CD4-positive, alpha-beta T cell treated with Interferon gamma for 1 hour (primary cell): ENCODE data around the gene IGSF6.
A peak's percentile ranks its signal among the peaks of the same experiment; 100 is the strongest.
"Not testable (repeated sequence)": the region's sequence is repeated elsewhere in the genome, so short reads cannot be mapped to it uniquely, and the experiment has no call there.

Experiments used
- DNase-seq: peaks from one replicate; pipeline ENCODE4 v3.0.0-alpha.2; 2020

IGSF6 gene

DNA sequence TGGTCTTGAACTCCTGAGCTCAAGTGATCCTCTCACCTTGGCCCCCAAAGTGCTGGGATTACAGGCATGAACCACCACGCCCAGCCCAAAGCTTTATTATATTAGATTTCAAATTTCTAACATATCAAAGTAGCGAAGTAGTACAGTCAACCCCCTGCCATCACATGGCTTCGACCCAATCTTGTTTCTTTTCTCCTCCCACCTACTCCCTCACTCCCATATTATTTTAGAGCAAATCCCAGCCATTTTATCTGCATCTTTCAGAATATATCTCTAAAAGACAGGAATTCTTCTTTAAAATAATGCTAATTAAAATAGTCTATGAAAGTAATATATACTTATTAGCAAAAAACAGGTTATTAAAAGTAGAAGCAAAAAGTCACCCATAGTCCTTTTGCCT, 893 bp downstream of the IGSF6 start:
- no peak for DNase-seq

DNA sequence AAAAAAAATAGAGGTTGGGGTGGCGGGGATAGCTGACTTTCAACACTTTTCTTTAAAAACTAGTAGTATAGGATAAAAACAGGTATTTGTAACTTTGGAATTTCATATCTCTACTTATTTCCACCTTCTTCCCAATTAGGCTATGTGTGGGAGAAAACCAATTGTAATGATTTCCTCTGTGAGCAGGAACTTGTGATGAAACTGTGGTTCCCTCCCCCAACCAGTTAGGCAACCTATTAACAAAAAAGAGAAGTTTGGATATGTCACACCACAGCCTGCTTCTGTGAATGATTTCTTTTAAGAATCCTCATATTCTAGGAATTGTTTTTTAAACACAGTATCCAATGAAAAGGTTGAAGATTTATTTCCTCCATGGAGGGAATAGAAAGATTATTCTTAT, 1.9 kb downstream of the IGSF6 start:
- DNase-seq = peak; percentile 35

DNA sequence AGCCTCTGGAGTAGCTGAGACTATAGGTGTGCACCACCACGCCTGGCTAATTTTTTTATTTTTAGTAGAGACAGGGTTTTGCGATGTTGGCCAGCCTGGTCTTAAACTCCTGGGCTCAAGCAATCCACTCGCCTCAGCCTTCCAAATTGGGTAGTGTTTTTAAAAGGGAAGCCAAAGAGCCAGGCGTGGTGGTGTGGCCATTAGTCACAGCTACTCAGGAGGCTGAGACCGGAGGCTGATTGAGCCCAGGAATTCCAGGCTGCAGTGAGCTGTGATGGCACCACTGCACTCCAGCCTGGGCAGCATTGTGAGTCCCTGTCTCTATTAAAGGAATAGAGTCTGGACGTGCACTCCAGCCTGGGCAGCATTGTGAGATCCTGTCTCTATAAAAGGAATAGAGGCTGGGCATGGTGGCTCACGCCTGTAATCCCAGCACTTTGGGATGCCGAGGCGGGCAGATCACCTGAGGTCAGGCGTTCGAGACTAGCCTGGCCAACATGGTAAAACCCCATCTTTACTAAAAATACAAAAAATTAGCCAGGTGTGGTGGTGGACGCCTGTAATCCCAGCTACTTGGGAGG, 2.5 kb downstream of the IGSF6 start:
- DNase-seq = peak; percentile 23

GRCh38 chr16:21647562-21648164, 4.7 kb downstream of the IGSF6 start:
- no peak for DNase-seq

GRCh38 chr16:21646721-21647561, 5.5 kb downstream of the IGSF6 start:
- DNase-seq = peak; percentile 72

DNA sequence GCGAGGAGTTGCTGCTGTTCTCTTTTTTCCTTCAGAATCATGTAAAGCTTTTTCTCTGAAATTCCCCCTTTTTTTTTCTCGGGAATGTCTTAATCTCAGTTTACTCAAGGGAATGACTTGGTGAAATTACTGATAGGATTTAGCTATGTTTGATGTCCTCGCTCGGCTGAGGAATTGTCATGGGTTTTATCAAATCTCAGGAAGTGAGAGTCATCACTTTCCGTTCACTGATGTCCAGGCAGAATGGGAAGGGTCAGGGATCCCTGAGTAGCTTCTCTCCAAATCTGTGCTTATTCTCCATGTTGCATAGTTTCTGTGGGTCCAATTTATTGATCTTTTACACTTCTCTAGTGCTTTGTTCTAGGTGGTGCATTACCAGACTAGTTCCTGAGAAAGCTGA, 6.3 kb downstream of the IGSF6 start:
- no peak for DNase-seq

GRCh38 chr16:21645261-21645721, 7.1 kb downstream of the IGSF6 start:
- DNase-seq = no peak

DNA sequence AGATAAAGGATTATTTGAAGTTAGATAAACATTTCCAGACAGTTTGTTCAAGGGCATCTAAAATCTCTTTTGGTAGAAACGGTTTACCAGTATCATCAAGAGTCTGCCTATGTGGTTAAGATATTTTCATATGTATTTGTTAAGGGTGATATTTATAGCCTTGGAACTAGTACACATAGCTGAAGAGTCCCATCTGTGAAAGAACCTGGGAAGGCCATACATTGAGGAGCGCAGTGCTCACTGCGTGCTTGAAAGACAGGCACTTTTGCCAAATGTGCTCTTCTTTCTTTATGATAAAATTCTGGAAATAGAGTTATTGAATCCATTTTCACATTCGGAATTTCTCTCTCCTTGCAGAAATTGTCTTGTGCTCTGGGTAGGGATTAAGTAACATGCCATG, 7.7 kb downstream of the IGSF6 start:
- no peak for DNase-seq

DNA sequence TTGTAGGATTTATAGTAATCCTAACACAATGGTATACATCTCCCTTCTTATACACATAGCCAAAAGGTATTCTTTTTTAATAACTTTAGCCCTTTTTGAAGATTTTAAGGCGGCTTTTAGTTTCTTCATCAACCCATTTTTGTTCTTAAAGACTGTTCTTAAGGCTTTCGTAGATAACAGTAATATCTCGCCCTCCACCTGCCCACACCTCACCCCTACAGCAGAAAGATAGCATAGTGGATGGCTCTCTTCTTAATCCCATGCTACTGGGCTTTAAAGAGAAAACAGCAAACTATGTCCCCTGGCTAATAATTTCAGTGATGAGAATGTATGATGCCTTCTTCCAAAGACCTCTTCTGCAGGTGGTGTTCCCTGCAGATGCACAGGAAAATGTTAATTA, 8.6 kb downstream of the IGSF6 start:
- DNase-seq = no peak

GRCh38 chr16:21642861-21643260, 9.5 kb downstream of the IGSF6 start:
- DNase-seq = no peak

DNA sequence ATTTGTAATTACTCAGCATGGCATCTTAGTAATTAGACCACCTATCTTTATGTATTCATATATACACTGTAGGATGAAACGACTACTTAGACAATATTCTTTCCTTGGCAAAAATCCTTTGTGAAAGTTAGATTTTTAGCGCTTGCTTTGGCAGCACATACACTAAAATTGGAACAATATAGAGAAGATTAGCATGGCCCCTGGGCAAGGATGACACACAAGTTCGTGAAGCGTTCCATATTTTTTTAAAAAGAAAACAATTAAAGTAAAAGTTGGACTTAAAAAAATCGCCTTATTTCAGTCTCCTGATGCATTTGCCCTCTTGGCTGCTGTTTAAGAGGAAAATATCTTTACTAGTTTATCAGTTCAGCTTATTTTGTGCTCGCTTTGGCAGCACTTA, 10.5 kb downstream of the IGSF6 start:
- DNase-seq = no peak

GRCh38 chr16:21639493-21639892, 12.9 kb downstream of the IGSF6 start:
- DNase-seq = no peak

GRCh38 chr16:21638573-21638975, 13.8 kb downstream of the IGSF6 start:
- no peak for DNase-seq

DNA sequence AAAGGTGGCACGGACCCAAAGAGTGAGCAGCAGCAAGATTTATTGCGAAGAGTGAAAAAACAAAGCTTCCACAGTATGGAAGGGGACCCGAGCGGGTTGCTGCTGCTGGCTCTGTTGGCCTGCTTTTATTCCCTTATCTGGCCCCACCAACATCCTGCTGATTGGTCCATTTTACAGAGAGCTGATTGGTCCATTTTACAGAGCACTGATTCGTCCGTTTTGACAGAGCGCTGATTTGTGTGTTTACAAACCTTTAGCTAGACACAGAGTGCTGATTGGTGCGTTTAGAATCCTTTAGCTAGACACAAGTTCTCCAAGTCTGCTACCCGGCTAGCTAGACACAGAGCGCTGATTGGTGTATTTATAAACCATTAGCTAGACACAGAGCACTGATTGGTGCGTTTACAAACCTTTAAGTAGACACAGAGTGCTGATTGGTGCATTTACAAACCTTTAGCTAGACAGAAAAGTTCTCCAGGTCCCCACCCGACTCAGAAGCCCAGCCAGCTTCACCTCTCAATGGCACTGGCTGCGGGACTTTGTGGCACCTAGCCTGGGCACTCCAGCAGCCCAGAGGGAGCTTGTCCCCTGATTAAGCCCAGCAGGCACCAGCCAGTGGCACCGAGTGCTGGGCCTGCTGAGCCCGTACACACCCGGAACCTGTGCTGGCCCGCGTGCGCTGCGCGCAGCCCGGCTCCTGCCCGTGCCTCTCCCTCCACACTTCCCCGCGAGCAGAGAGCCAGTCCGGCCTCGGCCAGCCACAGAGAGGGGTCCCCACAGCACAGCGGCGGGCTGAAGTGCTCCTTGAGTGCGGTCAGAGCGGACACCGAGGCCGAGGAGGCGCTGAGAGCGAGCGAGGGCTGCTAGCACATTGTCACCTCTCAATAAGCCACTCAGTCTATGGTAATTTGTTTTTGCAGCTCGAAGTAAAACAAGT, 15.1 kb downstream of the IGSF6 start:
- DNase-seq = no peak

GRCh38 chr16:21635694-21636093, 16.7 kb downstream of the IGSF6 start:
- DNase-seq = not testable (repeated sequence)

DNA sequence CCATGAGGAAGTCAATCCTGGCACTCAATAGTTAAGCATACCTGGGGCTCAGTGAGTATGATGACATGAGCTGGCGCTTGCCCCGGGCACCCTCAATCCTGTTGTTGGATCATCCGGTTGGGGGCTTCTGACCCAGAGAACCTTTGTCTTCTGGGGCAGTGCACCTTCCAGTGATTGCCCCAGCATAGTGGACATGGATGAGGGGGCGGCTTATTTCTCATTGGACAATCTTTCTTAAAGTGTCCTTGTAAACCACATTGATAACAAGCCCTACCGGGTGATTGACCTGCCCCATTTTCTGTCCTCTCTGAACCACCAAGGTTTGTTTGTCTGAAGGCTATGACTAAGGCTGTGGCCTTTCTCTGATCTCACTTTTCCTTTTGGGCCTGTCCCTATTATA, 18.2 kb downstream of the IGSF6 start:
- DNase-seq = no peak

DNA sequence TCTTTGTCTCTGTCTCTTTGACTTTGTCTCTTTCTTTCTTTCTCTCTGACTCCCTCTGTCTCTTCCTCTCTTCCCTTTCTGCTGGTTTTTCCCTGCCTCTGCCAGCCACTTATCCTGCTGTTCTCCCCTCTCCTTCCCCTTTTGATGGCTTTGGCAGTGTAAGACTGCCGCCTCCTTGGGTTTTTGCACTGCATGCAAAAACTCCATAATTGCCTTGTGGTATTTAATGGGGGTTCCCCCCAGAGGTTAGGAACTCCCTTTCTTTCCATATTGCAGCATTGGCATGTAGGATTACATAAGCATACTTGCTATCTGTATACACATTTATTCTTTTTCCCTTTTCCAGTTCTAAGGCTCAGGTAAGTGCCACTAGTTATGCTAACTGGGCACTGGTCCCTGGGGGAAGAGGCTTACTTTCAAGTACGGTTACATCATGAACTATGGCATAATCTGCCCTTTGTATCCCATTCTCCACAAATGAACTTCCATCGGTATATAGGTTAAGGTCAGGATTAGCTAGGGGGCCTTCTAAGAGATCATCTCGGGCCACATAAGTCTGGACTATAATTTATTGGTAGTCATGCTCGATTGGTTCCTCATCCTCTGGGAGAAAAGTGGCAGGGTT, 20.3 kb downstream of the IGSF6 start:
- DNase-seq = peak; percentile 44

GRCh38 chr16:21631376-21631775, 21.0 kb downstream of the IGSF6 start:
- not testable (repeated sequence) for DNase-seq

DNA sequence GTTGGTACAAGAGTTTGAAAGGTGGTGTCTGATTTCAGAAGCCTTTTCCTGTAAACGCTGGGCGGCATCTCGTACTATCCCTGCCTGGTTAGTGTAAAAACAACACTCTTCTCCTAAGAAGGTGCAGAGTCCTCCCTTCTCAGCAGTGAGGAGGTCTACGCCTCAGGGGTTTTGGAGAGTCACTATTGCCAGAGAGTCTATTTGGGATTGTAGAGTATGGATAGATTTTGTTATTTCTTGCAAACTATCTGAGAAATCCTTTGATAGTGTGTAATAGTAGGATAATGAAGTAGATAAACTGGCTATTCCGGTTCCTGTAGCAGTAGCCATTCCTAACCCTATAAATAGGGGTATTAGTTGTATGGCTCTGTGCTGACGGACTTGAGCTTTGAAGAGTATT, 21.5 kb downstream of the IGSF6 start:
- DNase-seq = not testable (repeated sequence)

DNA sequence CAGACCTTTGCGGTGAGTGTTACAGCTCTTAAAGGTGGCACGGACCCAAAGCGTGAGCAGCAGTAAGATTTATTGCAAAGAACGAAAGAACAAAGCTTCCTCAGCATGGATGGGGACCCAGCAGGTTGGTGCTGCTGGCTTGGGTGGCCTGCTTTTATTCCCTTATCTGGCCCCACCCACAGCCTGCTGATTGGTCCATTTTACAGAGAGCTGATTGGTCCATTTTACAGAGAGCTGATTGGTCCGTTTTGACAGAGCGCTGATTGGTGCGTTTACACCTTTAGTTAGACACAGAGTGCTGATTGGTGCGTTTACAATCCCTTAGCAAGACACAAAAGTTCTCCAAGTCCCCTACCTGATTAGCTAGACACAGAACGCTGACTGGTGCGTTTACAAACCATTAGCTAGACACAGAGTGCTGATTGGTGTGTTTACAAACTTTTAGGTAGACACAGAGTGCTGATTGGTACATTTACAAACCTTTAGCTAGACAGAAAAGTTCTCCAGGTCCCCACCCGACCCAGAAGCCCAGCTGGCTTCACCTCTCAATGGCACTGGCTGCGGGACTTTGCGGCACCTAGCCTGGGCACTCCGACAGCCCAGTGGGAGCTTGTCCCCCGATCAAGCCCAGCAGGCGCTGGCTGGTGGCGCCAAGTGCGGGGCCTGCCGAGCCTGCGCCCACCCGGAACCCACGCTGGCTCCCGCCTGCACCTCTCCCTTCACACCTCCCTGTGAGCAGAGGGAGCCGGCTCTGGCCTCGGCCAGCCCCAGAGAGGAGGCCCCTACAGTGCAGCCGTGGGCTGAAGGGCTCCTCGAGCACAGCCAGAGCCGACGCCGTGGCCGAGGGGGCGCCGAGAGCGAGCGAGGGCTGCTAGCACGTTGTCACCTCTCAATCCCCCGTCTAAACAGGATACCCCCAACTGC, 22.5 kb downstream of the IGSF6 start:
- not testable (repeated sequence) for DNase-seq

DNA sequence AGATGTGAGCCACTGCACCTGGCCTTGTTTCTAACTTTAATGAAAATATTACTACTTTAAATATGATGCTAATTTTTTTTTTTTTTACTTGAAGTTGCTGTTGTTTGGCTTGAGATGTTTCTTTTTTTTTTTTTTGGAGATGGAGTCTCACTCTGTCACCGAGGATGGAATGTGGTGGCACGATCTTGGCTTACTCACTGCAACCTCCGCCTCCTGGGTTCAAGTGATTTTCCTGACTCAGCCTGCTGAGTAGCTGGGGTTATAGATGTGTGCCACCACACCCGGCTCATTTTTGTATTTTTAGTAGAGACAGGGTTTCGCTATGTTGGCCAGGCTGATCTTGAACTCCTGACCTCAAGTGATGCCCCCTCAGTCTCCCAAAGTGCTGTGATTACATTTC, 23.6 kb downstream of the IGSF6 start:
- DNase-seq = no peak
